ENCODE data around the gene FRMD1.
A peak's percentile ranks its signal among the peaks of the same experiment; 100 is the strongest.

FRMD1 gene

DNA sequence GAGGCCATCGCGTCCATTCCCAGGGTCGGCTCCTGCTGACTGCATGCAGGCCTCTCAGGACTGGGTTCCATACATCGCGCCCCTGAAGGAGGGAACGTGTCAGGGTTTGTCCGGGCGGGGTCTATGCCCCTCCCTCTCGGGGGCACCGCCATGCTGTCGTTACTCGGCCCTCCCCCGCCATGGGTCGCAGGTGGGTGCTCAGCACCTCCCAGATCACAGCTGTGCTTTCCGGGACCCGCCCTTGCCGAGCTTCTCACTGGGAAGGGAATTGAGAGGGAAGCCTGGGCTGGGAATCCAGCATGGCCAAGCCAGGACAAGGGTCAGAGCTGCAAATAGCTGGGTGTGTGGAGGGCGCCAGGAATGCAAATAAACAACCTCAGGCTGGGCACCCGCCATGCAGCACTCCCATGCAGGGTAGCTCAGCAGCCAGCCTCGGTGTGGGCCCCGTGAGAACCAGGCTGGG, at the start of gene FRMD1:
Gene FRMD1 (minus strand): TSS at position 270 of the 463 bp plus-strand sequence. CDS start 118 bp downstream, at position 152.
- peak within 1 kb of the TSS in 3 of 5 donors; percentile 15 to 65 (median 43) for H3K9ac ChIP-seq (ENCODE audit: low read length in 5 of 5)
- H3K27ac ChIP-seq (ENCODE audit: low read depth, low read length): peak within 1 kb of the TSS; percentile 6
- peak within 1 kb of the TSS; percentile 62 to 79 (median 66) for H3K4me3 ChIP-seq (ENCODE audit: low read depth in 1 of 5, low read length in 5 of 5)
- H3K9me3 ChIP-seq (ENCODE audit: control insufficient read depth in 5 of 5, low read length in 5 of 5): peaks cover 0 to 3% (median 0%) of the 10 kb centered on the region in 5 donors
- H3K4me1 ChIP-seq (ENCODE audit: control insufficient read depth in 5 of 5, insufficient read depth in 5 of 5, low read length in 5 of 5): peaks cover 2 to 43% (median 27%) of the 10 kb centered on the region in 5 donors
- H3K27me3 ChIP-seq (ENCODE audit: control insufficient read depth in 5 of 5, insufficient read depth in 4 of 5, low read length in 5 of 5): peaks cover 0 to 2% (median 0%) of the 10 kb centered on the region in 5 donors
- H3K36me3 ChIP-seq (ENCODE audit: control insufficient read depth in 5 of 5, insufficient read depth in 5 of 5, low read length in 5 of 5): peaks cover 0 to 17% (median 11%) of the 10 kb centered on the region in 5 donors

DNA sequence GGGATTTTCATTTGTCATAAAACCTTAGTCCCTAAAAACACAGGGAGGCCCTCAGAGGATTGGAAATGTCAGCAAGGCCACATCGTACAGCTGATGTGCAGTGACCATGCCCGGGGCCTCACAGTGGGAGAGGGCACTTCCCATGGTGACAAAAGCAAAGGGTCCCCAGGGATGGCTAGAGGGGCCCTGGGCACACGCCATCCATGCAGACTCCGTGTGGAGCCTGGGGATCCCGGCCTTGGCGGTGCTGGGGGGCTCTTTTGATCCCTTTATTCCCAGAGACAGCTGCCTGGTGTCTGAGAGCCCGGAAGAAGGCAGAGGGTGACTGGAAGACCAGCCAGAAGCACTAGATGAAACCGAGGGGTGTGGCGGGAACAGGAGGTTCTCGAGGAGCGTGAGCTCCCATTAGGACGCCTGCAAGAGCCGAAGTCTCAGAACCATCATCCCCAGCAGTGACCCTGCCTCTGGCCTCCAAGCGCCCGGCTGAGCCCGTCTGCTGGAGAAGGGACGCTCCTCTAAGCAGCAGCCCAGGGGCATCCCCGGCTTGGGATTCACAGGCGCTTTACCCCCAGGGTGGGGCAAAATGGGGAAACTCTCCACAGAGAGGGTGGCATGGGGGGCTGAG, 49.1 kb upstream of the FRMD1 start:
- H3K27ac ChIP-seq (ENCODE audit: low read depth, low read length): no peak overlapping the region
- H3K4me1 ChIP-seq (ENCODE audit: control insufficient read depth in 5 of 5, insufficient read depth in 5 of 5, low read length in 5 of 5): peaks cover 3 to 12% (median 10%) of the 10 kb centered on the region in 5 donors
- no peaks in the 10 kb centered on the region for H3K36me3 ChIP-seq (ENCODE audit: control insufficient read depth in 5 of 5, insufficient read depth in 5 of 5, low read length in 5 of 5)
- no peak overlapping the region for H3K9ac ChIP-seq (ENCODE audit: low read length in 5 of 5)
- H3K4me3 ChIP-seq (ENCODE audit: low read depth in 1 of 5, low read length in 5 of 5): no peak overlapping the region
- no peaks in the 10 kb centered on the region for H3K9me3 ChIP-seq (ENCODE audit: control insufficient read depth in 5 of 5, low read length in 5 of 5)
- peaks cover 3 to 29% (median 14%) of the 10 kb centered on the region in 5 donors for H3K27me3 ChIP-seq (ENCODE audit: control insufficient read depth in 5 of 5, insufficient read depth in 4 of 5, low read length in 5 of 5)

- H3K4me1 ChIP-seq (ENCODE audit: control insufficient read depth in 5 of 5, insufficient read depth in 5 of 5, low read length in 5 of 5): peaks cover 0 to 5% (median 3%) of the 10 kb centered on the region in 5 donors
- no peaks in the 10 kb centered on the region for H3K9me3 ChIP-seq (ENCODE audit: control insufficient read depth in 5 of 5, low read length in 5 of 5)
- H3K36me3 ChIP-seq (ENCODE audit: control insufficient read depth in 5 of 5, insufficient read depth in 5 of 5, low read length in 5 of 5): no peaks in the 10 kb centered on the region
- H3K4me3 ChIP-seq (ENCODE audit: low read depth in 1 of 5, low read length in 5 of 5): no peak overlapping the region
- H3K27me3 ChIP-seq (ENCODE audit: control insufficient read depth in 5 of 5, insufficient read depth in 4 of 5, low read length in 5 of 5): peaks cover 3 to 29% (median 13%) of the 10 kb centered on the region in 5 donors
- H3K27ac ChIP-seq (ENCODE audit: low read depth, low read length): no peak overlapping the region
- no peak overlapping the region for H3K9ac ChIP-seq (ENCODE audit: low read length in 5 of 5)
These were observed 48.4 kb upstream of the FRMD1 start for GRCh38 chr6:168127384-168127868.

- Histone ChIP-seq H3K9ac (ENCODE audit: low read length in 5 of 5) (no peak overlapping the region), H3K27me3 (ENCODE audit: control insufficient read depth in 5 of 5, insufficient read depth in 4 of 5, low read length in 5 of 5) (peaks cover 3 to 22% (median 8%) of the 10 kb centered on the region in 5 donors), H3K27ac (ENCODE audit: low read depth, low read length) (no peak overlapping the region), H3K4me3 (ENCODE audit: low read depth in 1 of 5, low read length in 5 of 5) (no peak overlapping the region), H3K4me1 (ENCODE audit: control insufficient read depth in 5 of 5, insufficient read depth in 5 of 5, low read length in 5 of 5) (no peaks in the 10 kb centered on the region), H3K36me3 (ENCODE audit: control insufficient read depth in 5 of 5, insufficient read depth in 5 of 5, low read length in 5 of 5) (no peaks in the 10 kb centered on the region), H3K9me3 (ENCODE audit: control insufficient read depth in 5 of 5, low read length in 5 of 5) (no peaks in the 10 kb centered on the region)
These were observed 47.8 kb upstream of the FRMD1 start for GRCh38 chr6:168126566-168127383.

- Histone ChIP-seq H3K36me3 (ENCODE audit: control insufficient read depth in 5 of 5, insufficient read depth in 5 of 5, low read length in 5 of 5) (no peaks in the 10 kb centered on the region), H3K27ac (ENCODE audit: low read depth, low read length) (no peak overlapping the region), H3K9me3 (ENCODE audit: control insufficient read depth in 5 of 5, low read length in 5 of 5) (no peaks in the 10 kb centered on the region), H3K4me1 (ENCODE audit: control insufficient read depth in 5 of 5, insufficient read depth in 5 of 5, low read length in 5 of 5) (no peaks in the 10 kb centered on the region), H3K9ac (ENCODE audit: low read length in 5 of 5) (no peak overlapping the region), H3K4me3 (ENCODE audit: low read depth in 1 of 5, low read length in 5 of 5) (no peak overlapping the region), H3K27me3 (ENCODE audit: control insufficient read depth in 5 of 5, insufficient read depth in 4 of 5, low read length in 5 of 5) (peaks cover 0 to 12% (median 4%) of the 10 kb centered on the region in 5 donors)
These were observed 46.5 kb upstream of the FRMD1 start for GRCh38 chr6:168125429-168126001.

GRCh38 chr6:168124921-168125320, 45.9 kb upstream of the FRMD1 start:
- H3K9ac ChIP-seq (ENCODE audit: low read length in 5 of 5): no peak overlapping the region
- H3K4me1 ChIP-seq (ENCODE audit: control insufficient read depth in 5 of 5, insufficient read depth in 5 of 5, low read length in 5 of 5): no peaks in the 10 kb centered on the region
- peaks cover 0 to 9% (median 4%) of the 10 kb centered on the region in 5 donors for H3K27me3 ChIP-seq (ENCODE audit: control insufficient read depth in 5 of 5, insufficient read depth in 4 of 5, low read length in 5 of 5)
- no peak overlapping the region for H3K4me3 ChIP-seq (ENCODE audit: low read depth in 1 of 5, low read length in 5 of 5)
- no peak overlapping the region for H3K27ac ChIP-seq (ENCODE audit: low read depth, low read length)
- no peaks in the 10 kb centered on the region for H3K36me3 ChIP-seq (ENCODE audit: control insufficient read depth in 5 of 5, insufficient read depth in 5 of 5, low read length in 5 of 5)
- no peaks in the 10 kb centered on the region for H3K9me3 ChIP-seq (ENCODE audit: control insufficient read depth in 5 of 5, low read length in 5 of 5)

- H3K27me3 ChIP-seq (ENCODE audit: control insufficient read depth in 5 of 5, insufficient read depth in 4 of 5, low read length in 5 of 5): peaks cover 0 to 9% (median 4%) of the 10 kb centered on the region in 5 donors
- H3K4me3 ChIP-seq (ENCODE audit: low read depth in 1 of 5, low read length in 5 of 5): no peak overlapping the region
- no peaks in the 10 kb centered on the region for H3K4me1 ChIP-seq (ENCODE audit: control insufficient read depth in 5 of 5, insufficient read depth in 5 of 5, low read length in 5 of 5)
- H3K9me3 ChIP-seq (ENCODE audit: control insufficient read depth in 5 of 5, low read length in 5 of 5): no peaks in the 10 kb centered on the region
- H3K9ac ChIP-seq (ENCODE audit: low read length in 5 of 5): no peak overlapping the region
- no peaks in the 10 kb centered on the region for H3K36me3 ChIP-seq (ENCODE audit: control insufficient read depth in 5 of 5, insufficient read depth in 5 of 5, low read length in 5 of 5)
- H3K27ac ChIP-seq (ENCODE audit: low read depth, low read length): no peak overlapping the region
These were observed 45.1 kb upstream of the FRMD1 start for GRCh38 chr6:168124158-168124557.

DNA sequence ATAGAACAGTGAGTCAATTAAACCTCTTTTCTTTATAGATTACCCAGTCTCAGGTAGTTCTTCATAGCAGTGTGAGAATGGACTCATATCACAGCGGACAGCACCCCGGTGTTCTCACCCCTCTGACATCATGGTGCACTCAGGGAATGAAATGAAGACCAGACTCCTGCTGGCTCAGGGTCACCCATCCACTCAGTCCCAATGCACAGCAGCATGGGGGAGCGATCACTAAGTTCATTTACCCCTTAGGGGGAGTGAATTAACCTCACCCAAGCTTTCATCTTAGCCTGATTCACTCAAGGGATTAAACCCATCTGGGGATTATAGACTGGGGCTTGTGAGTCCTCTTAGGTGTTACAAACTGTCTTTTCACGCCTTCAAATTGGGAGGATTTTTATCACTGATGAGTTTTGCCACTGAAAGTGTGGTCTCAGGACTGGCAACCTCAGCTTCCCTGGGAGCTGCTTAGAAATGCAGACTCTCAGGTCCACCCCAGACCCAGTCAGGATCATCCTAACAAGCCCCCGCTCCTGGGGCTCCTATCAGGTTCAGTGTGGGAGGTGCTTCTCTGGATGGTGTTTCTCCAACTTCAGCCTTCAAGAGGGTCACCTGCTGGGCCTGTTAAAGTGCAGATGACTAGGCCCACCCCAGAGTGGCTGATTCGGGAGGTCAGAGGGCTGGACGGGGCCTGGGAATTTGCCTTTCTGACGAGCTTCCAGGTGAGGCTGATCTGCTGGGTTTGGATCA, 44.3 kb upstream of the FRMD1 start:
- Histone ChIP-seq H3K9ac (ENCODE audit: low read length in 5 of 5) (no peak overlapping the region), H3K27me3 (ENCODE audit: control insufficient read depth in 5 of 5, insufficient read depth in 4 of 5, low read length in 5 of 5) (peaks cover 0 to 6% (median 4%) of the 10 kb centered on the region in 5 donors), H3K4me1 (ENCODE audit: control insufficient read depth in 5 of 5, insufficient read depth in 5 of 5, low read length in 5 of 5) (no peaks in the 10 kb centered on the region), H3K27ac (ENCODE audit: low read depth, low read length) (no peak overlapping the region), H3K9me3 (ENCODE audit: control insufficient read depth in 5 of 5, low read length in 5 of 5) (no peaks in the 10 kb centered on the region), H3K4me3 (ENCODE audit: low read depth in 1 of 5, low read length in 5 of 5) (no peak overlapping the region), H3K36me3 (ENCODE audit: control insufficient read depth in 5 of 5, insufficient read depth in 5 of 5, low read length in 5 of 5) (no peaks in the 10 kb centered on the region)

GRCh38 chr6:168122521-168122920, 43.5 kb upstream of the FRMD1 start:
- Histone ChIP-seq H3K36me3 (ENCODE audit: control insufficient read depth in 5 of 5, insufficient read depth in 5 of 5, low read length in 5 of 5) (no peaks in the 10 kb centered on the region), H3K27me3 (ENCODE audit: control insufficient read depth in 5 of 5, insufficient read depth in 4 of 5, low read length in 5 of 5) (peaks cover 0 to 6% (median 4%) of the 10 kb centered on the region in 5 donors)

More at GRCh38 chr6:168122521-168122920, 43.5 kb upstream of the FRMD1 start:
- Histone ChIP-seq H3K9me3 (ENCODE audit: control insufficient read depth in 5 of 5, low read length in 5 of 5) (no peaks in the 10 kb centered on the region), H3K4me3 (ENCODE audit: low read depth in 1 of 5, low read length in 5 of 5) (no peak overlapping the region), H3K9ac (ENCODE audit: low read length in 5 of 5) (no peak overlapping the region), H3K4me1 (ENCODE audit: control insufficient read depth in 5 of 5, insufficient read depth in 5 of 5, low read length in 5 of 5) (peaks cover 0 to 2% (median 0%) of the 10 kb centered on the region in 5 donors), H3K27ac (ENCODE audit: low read depth, low read length) (no peak overlapping the region)
